Hepatocyte (in vitro differentiated cells): ENCODE measurements around the gene CXADR.

Experiments used
- CTCF ChIP-seq: fragments of 200-600 bp; sonication (generic); IDR thresholded peaks from 2 replicates; pipeline ENCODE4 v1.5.1; 2016; ENCODE audit warnings: antibody characterized with exemption, mild to moderate bottlenecking; ENCODE audit not compliant: poor library complexity
- EZH2 ChIP-seq: fragments of 200-600 bp; sonication (generic); IDR thresholded peaks from 2 replicates; pipeline ENCODE4 v1.6.1; 2016; ENCODE audit warnings: antibody characterized with exemption, mild to moderate bottlenecking, borderline replicate concordance

- TF ChIP-seq CTCF (no peak), EZH2 (no peak)
Observed at GRCh38 chr21:17476006-17476405, 36.8 kb upstream of the CXADR start.
